ENCODE data around the gene DAB2IP.

Gene DAB2IP

DNA sequence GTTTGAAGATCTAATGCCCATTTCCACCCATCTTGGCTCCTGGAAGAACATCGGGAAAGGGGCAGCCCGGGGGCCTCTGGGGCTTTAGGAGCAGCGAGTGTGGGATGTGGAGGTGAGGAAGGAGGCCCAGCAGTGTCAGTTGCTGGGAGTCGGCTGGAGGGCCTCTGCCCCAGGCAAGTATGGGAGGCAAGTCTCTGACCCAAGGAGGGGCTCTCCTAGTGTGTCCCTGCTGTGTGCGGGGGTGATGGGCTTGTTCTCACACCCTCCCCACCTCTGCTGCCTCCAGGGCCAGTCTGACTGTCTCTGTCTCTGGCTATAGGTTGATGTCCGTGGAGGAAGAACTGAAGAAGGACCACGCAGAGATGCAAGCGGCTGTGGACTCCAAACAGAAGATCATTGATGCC is 129.7 kb downstream of the DAB2IP start:
- no peak overlapping the region for H3K4me2 ChIP-seq (ENCODE audit: low read length)
- no peaks in the 10 kb centered on the region; the same call in 1 of the 2 replicates for H3K27me3 ChIP-seq (ENCODE audit: low read depth, low read length)
- H3K79me2 ChIP-seq (ENCODE audit: low read length): no peaks in the 10 kb centered on the region
- H3K36me3 ChIP-seq (replicated peaks; ENCODE audit: low read depth, low read length): peaks cover 3% of the 10 kb centered on the region
- no peak overlapping the region for H3K4me3 ChIP-seq (ENCODE audit: low read length)
- no peak overlapping the region for H3K9ac ChIP-seq (ENCODE audit: low read length)
- H2AFZ ChIP-seq (ENCODE audit: low read depth, low read length): no peak overlapping the region
- peaks cover 9% of the 10 kb centered on the region for H3K9me3 ChIP-seq (ENCODE audit: insufficient read depth, low read length)
- H3K4me1 ChIP-seq (ENCODE audit: low read length): peaks cover 14% of the 10 kb centered on the region
- TF ChIP-seq CTCF (IDR thresholded peaks at IDR 0.05; ENCODE audit: low read depth, low read length): no peak
- TF ChIP-seq EZH2phosphoT487 (IDR thresholded peaks at IDR 0.05; ENCODE audit: low read depth): no peak
- no peak overlapping the region for H3K27ac ChIP-seq (ENCODE audit: low read length)
- H4K20me1 ChIP-seq (ENCODE audit: insufficient read depth, low read length): no peaks in the 10 kb centered on the region

- Histone ChIP-seq H3K36me3 (replicated peaks; ENCODE audit: low read depth, low read length) (peaks cover 3% of the 10 kb centered on the region), H3K4me2 (ENCODE audit: low read length) (no peak overlapping the region), H3K9me3 (ENCODE audit: insufficient read depth, low read length) (peaks cover 9% of the 10 kb centered on the region), H4K20me1 (ENCODE audit: insufficient read depth, low read length) (no peaks in the 10 kb centered on the region), H3K9ac (ENCODE audit: low read length) (no peak overlapping the region), H3K27ac (ENCODE audit: low read length) (no peak overlapping the region), H3K79me2 (ENCODE audit: low read length) (no peaks in the 10 kb centered on the region), H2AFZ (ENCODE audit: low read depth, low read length) (no peak overlapping the region), H3K4me1 (ENCODE audit: low read length) (peaks cover 14% of the 10 kb centered on the region), H3K27me3 (ENCODE audit: low read depth, low read length) (no peaks in the 10 kb centered on the region; the same call in 1 of the 2 replicates), H3K4me3 (ENCODE audit: low read length) (no peak overlapping the region)
- TF ChIP-seq EZH2phosphoT487 (IDR thresholded peaks at IDR 0.05; ENCODE audit: low read depth) (no peak), CTCF (IDR thresholded peaks at IDR 0.05; ENCODE audit: low read depth, low read length) (no peak)
Observed at GRCh38 chr9:121781701-121782464, 130.4 kb downstream of the DAB2IP start.

DNA sequence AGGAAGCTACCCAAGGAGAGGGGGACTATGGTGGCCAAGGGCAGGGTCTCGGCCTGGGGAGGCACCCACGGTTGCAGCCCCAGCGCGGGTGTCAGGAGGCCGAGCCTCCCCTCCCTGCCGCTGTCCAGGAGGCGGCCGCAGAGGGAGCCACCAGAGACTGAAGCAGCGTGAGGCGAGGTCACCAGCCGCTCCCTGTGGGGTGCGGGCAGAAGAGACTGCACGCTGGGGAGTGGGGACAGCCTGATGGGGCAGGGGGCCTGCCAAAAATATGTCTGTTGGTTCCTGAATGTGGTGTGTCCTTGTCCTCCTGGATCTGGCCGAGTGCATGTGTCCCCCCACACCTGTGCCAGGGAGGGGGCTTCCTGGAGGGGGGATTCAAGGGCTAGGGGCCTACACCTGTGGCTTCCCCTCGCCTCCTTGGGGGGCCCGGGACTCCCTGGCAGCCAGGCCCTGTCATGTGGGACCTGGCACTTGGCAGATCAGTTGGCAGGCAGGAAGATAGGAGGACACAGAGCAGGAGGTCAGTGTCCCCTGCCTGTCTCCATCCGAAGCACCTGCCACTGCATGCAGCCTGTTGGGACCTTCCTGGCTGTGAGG is 131.2 kb downstream of the DAB2IP start:
- Histone ChIP-seq H3K27me3 (ENCODE audit: low read depth, low read length) (peaks cover 2% of the 10 kb centered on the region), H3K4me2 (ENCODE audit: low read length) (no peak overlapping the region), H3K9me3 (ENCODE audit: insufficient read depth, low read length) (peaks cover 9% of the 10 kb centered on the region), H3K79me2 (ENCODE audit: low read length) (no peaks in the 10 kb centered on the region), H3K4me3 (ENCODE audit: low read length) (no peak overlapping the region), H3K27ac (ENCODE audit: low read length) (no peak overlapping the region), H2AFZ (ENCODE audit: low read depth, low read length) (no peak overlapping the region), H3K9ac (ENCODE audit: low read length) (no peak overlapping the region), H3K4me1 (ENCODE audit: low read length) (peaks cover 14% of the 10 kb centered on the region), H3K36me3 (replicated peaks; ENCODE audit: low read depth, low read length) (peaks cover 3% of the 10 kb centered on the region), H4K20me1 (ENCODE audit: insufficient read depth, low read length) (no peaks in the 10 kb centered on the region)
- TF ChIP-seq CTCF (IDR thresholded peaks at IDR 0.05; ENCODE audit: low read depth, low read length) (no peak), EZH2phosphoT487 (IDR thresholded peaks at IDR 0.05; ENCODE audit: low read depth) (no peak)

DNA sequence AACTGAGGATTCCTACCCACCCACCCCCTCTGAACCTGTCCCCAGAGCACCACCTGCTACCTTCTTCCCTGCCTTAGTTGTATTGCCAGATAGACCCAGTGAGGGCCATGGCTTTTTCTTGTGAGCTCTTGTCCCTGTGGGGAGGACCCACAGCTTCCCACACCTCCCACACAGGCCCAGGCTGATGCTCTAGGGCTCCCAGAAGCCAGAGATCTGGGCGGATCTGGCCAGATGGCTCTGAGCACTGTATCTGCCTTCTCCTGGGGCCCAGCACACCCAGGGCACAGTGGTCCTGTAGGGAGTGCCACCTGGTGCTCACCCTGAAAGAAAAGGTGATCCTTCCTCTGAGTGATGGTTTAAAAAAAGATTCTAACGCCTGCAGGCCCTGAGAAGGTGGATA is 131.7 kb downstream of the DAB2IP start:
- Histone ChIP-seq H4K20me1 (ENCODE audit: insufficient read depth, low read length) (no peaks in the 10 kb centered on the region), H2AFZ (ENCODE audit: low read depth, low read length) (no peak overlapping the region), H3K9me3 (ENCODE audit: insufficient read depth, low read length) (peaks cover 4% of the 10 kb centered on the region; the same call in 1 of the 2 replicates), H3K4me1 (ENCODE audit: low read length) (peaks cover 14% of the 10 kb centered on the region), H3K9ac (ENCODE audit: low read length) (no peak overlapping the region), H3K4me2 (ENCODE audit: low read length) (no peak overlapping the region), H3K4me3 (ENCODE audit: low read length) (no peak overlapping the region), H3K36me3 (replicated peaks; ENCODE audit: low read depth, low read length) (peaks cover 3% of the 10 kb centered on the region), H3K27ac (ENCODE audit: low read length) (no peak overlapping the region), H3K79me2 (ENCODE audit: low read length) (no peaks in the 10 kb centered on the region), H3K27me3 (ENCODE audit: low read depth, low read length) (peaks cover 7% of the 10 kb centered on the region)
- TF ChIP-seq CTCF (IDR thresholded peaks at IDR 0.05; ENCODE audit: low read depth, low read length): no peak
- TF ChIP-seq EZH2phosphoT487 (IDR thresholded peaks at IDR 0.05; ENCODE audit: low read depth): no peak

Data from OCI-LY3 (cell line).